ENCODE measurements around the gene SYT1. TPM values are rescaled to one million over a fixed set of nuclear protein-coding genes. Genes with fewer than 3 reads are reported as not detected.

The SYT1 gene
- total and polyA plus RNA-seq, 4 donors: 0.53 to 0.84 (median 0.64) TPM

GRCh38 chr12:79487386-79488110 is 623.0 kb downstream of the SYT1 start:
- no peak overlapping the region for H3K4me3 ChIP-seq (ENCODE audit: low read depth in 1 of 3, low read length in 3 of 3)
- TF ChIP-seq REST (IDR thresholded peaks at IDR 0.05): no peak
- TF ChIP-seq GABPA (IDR thresholded peaks at IDR 0.05 in 1 of 2, conservative IDR thresholded peaks at IDR 0.05 in 1 of 2): no peak
- no peak for TF ChIP-seq FOXA2 (IDR thresholded peaks at IDR 0.05)
- TF ChIP-seq RXRA (IDR thresholded peaks at IDR 0.05): no peak
- no peak for TF ChIP-seq JUND (IDR thresholded peaks at IDR 0.05)
- no peak for TF ChIP-seq NR2F2 (IDR thresholded peaks at IDR 0.05)
- no peak for TF ChIP-seq MAX (IDR thresholded peaks at IDR 0.05)
- TF ChIP-seq YY1 (IDR thresholded peaks at IDR 0.05): no peak
- TF ChIP-seq HNF4A (conservative IDR thresholded peaks at IDR 0.05): no peak
- no peak overlapping the region for H3K9ac ChIP-seq (ENCODE audit: low read depth in 1 of 2, low read length in 2 of 2)
- no peaks in the 10 kb centered on the region for H3K27me3 ChIP-seq (ENCODE audit: control insufficient read depth in 4 of 4, insufficient read depth in 4 of 4, low read length in 3 of 4)
- H3K36me3 ChIP-seq (ENCODE audit: control insufficient read depth in 4 of 4, insufficient read depth in 3 of 4, low read depth in 1 of 4, low read length in 3 of 4): no peaks in the 10 kb centered on the region
- H3K4me1 ChIP-seq (ENCODE audit: control insufficient read depth in 4 of 4, insufficient read depth in 4 of 4, low read length in 3 of 4): no peaks in the 10 kb centered on the region
- WGBS: 70% methylated on average over 3 of the region's 3 CpGs
- DNase-seq (ENCODE audit: low spot score): no peak
- H3K9me3 ChIP-seq (ENCODE audit: control insufficient read depth in 4 of 4, low read length in 3 of 4): peaks cover 0 to 5% (median 2%) of the 10 kb centered on the region in 4 donors
- H3K27ac ChIP-seq (ENCODE audit: low read depth in 1 of 2, low read length in 2 of 2): no peak overlapping the region

Small RNA genes within 50 kb of the gene (small RNA-seq; reads per million reads assigned to genes)
- gene MIR1252: not detected

Data from liver (tissue), 10 donors.